HG03196 (cell line): ENCODE measurements around the gene DEAF1.
"Not testable (repeated sequence)": the region's sequence is repeated elsewhere in the genome, so short reads cannot be mapped to it uniquely, and the experiment has no call there.

ENCODE experiments used
- ATAC-seq: cut with Tn5 transposase; IDR thresholded peaks from one replicate; pipeline ENCODE4 v1.9.1; 2021; ENCODE audit not compliant: unreplicated experiment

Gene DEAF1

DNA sequence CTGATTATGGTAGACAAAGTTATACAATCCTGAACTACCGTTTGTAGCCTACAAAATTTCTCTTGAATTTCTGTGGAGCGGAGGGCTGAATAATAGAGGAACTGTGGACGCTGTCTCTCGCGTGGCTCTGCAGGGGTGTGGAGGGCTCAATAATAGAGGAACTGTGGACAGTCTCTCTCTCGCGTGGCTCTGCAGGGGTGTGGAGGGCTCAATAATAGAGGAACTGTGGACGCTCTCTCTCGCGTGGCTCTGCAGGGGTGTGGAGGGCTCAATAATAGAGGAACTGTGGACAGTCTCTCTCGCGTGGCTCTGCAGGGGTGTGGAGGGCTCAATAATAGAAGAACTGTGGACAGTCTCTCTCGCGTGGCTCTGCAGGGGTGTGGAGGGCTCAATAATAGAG lies 41.9 kb downstream of the DEAF1 start:
- not testable (repeated sequence) for ATAC-seq

DNA sequence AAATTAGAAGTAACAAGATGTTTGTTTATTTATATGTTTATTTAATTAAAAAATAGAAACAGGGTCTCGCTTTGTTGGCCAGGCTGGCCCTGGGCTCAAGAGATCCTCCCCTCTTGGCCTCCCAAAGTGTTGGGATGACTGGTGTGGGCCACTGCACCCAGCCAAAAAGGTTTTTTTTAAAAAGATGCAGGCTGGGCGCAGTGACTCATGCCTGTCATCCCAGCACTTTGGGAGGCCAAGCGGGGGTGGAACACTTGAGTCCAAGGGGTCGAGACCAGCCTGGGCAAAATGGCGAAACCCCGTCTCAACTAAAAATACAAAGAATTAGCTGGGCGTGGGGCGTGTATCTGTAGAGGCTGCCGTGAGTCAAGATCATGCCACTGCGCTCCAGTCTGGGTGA lies 44.5 kb downstream of the DEAF1 start:
- no peak for ATAC-seq

DNA sequence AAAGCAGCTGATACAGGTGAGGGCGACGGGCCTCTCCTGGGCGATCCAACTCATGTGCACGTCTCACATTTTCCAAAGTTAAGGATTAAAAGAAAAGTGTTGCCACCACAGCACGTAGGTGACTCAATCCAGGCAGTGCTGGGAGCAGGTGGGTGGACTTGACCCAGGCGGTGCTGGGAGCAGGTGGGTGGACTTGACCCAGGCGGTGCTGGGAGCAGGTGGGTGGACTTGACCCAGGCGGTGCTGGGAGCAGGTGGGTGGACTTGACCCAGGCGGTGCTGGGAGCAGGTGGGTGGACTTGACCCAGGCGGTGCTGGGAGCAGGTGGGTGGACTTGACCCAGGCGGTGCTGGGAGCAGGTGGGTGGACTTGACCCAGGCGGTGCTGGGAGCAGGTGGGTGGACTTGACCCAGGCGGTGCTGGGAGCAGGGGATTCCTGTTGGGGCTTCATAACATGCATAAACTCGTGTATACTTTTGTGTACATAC lies 47.3 kb downstream of the DEAF1 start:
- not testable (repeated sequence) for ATAC-seq

DNA sequence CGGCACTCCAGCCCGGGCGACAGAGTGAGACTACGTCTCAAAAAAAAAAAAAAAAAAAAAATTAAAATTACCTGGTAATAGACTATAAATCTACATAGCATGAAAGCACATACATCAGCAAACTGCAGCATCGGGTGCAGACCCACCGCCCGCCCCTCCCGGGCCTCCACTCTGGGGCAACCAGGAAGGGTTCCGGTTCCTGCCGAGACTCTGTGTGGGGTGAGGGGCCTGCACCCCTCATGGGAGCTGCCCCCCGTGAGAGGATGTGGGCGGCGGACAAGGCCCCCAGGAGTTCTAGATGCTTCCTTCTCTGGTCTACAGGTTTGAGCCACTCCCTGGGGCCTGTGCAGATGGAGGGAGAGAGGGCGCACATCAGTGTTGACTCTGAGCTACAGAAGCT lies 48.8 kb downstream of the DEAF1 start:
- no peak for ATAC-seq

- ATAC-seq: no peak
Measured at GRCh38 chr11:645536-645935, 49.5 kb downstream of the DEAF1 start.

- no peak for ATAC-seq
Measured at GRCh38 chr11:643849-644738, 50.9 kb downstream of the DEAF1 start.

DNA sequence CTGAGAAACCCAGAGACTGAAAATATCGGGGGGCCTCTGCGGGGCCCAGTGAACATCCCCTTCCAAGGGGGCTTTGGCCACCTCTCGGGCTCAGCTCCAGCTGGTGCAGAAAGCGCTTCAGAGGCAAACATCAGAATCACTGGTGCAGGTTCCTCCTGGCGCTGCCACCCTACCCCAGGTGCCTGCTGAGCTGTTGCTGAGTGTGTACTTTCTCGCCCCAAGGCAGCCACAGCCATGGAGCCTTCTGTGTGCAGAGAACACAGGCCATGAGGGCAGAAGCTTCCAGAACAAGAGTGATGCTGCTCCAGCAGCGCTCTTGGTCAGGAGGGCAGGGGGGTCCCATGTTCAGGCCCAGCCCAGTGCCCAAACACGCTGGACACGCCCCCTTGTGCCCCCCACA lies 51.7 kb downstream of the DEAF1 start:
- no peak for ATAC-seq

DNA sequence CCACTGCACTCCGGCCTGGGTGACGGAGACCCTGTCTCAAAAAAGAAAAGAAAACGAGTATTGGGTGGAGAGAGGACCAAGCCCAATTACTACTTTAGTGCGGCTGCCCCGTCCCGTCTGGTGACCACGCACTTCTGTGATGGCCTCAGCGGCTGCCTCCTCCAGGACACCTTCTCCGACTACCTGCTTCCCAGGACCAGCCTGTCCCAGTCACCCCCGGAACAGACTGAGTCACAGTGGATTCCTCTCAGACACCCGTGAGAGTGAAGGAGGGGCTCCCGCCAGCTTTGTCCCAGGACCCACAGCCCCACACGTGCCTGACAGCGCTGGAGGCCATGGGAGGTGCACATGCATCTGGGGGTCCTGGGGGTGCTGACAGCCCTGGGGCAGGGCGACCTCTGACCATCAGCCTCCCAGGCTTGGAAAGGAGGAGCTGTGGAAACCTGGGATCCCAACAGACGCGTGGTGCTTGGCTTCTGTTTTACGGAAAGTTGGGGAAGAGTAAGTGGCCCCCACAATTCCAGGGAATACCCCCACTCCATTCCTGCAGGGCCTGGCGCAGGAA lies 53.1 kb downstream of the DEAF1 start:
- no peak for ATAC-seq

GRCh38 chr11:640021-640706 lies 54.9 kb downstream of the DEAF1 start:
- ATAC-seq: no peak

- ATAC-seq: no peak
Measured at GRCh38 chr11:639332-639955, 55.6 kb downstream of the DEAF1 start.

DNA sequence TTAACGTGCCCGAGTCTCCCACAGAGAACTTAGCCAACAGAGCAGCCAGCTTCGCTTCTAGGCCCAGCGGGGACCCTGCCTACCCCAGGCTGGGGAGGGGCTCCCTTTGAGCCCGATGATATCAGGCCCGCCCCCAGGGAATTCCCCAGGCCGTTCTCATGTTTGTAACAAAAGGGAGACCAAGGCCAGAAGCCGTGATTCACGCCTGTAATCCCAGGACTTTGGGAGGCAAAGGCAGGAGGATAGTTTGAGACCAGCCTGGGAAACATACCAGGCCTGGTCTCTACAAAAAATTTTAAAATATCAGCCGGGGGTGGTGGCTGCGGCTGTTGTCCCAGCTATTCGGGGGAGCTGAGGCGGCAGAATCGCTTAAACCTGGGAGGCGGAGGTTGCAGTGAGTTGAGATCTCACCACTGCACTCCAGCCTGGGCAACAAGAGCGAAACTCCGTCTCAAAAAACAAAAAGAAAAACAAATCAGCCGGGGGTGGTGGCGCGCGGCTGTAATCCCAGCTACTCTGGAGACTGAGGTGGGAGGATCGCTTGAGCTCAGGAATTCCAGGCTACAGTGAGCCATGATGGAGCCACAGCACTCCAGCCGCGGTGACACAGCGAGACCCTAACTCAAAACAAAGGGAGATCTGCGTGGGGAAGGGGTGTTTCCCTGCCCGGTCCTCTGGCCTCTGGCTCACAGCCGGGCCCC lies 56.2 kb downstream of the DEAF1 start:
- no peak for ATAC-seq

DNA sequence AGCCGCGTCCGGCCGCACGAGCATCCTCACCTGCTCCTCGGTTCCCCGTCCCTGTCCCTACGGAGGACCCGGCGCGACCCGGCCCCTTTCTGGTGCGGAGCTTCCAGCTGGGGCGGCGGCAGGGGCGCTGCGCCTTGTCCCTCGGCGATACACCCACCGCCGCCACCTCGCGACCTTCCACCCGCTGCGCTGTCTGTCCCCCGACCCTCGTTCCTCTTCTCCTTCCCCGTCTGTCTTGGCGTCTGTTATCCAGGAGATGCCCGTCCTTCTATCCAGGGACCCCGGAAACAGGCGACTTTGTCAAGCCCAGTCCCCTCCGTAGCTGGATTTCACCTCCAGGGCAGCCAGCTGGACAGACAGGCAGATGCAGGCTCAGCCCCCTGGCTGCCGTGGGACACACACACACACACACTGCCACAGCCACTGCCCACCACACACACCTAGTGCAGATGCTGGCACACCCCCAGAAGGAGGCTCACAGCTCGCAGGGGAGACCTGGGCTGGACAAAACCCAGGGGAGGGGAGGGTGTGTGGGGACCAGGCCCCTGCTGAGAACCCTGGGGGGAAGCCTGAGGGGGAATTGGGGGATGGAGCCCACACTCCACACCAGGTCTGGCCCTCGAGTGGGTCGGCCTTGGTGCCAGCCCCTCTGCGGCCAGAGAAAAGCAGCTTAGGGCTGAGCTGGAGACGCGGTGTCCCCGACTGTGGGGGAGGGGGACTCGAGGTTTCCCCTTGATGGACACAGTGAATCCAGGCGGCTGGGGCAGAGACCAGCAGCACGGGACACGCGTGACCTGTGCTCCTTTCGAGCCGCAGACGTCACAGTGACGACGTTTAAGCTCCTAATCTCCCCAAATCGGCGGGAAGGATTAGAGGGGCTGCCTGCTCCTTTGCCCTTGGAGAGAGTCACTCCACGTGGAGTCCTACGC lies 57.2 kb downstream of the DEAF1 start:
- ATAC-seq: no peak

- no peak for ATAC-seq
Measured at GRCh38 chr11:637333-637592, 57.8 kb downstream of the DEAF1 start.

DNA sequence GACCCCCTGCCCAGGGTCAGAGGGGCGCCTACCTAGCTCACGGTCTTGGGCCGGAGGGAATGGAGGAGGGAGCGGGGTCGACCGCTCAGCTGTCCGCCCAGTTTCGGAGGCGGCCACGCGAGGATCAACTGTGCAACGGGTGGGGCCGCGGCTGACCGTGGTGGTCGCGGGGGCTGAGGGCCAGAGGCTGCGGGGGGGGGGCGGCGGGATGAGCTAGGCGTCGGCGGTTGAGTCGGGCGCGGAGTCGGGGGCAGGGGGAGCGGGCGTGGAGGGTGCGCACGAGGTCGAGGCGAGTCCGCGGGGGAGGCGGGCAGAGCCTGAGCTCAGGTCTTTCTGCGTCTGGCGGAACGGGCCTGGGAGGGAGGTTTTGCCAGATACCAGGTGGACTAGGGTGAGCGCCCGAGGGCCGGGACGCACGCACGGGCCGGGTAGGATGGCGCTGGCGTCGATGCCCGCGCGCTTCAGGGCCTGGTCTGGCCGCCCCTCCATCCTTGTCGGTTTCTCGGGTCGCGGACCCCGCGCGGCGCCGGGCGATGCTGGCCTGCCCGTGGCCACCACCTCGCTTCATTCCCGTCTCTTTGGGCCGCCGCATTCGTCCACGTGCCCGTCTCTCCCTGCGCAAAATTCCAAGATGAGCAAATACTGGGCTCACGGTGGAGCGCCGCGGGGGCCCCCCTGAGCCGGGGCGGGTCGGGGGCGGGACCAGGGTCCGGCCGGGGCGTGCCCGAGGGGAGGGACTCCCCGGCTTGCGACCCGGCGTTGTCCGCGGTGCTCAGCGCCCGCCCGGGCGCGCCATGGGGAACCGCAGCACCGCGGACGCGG lies 58.3 kb downstream of the DEAF1 start, which contains the start of gene DRD4:
DRD4 (plus strand) TSS at position 759 of the 822 bp plus-strand sequence; CDS start at position 795, 36 bp downstream.
- no peak for ATAC-seq

DNA sequence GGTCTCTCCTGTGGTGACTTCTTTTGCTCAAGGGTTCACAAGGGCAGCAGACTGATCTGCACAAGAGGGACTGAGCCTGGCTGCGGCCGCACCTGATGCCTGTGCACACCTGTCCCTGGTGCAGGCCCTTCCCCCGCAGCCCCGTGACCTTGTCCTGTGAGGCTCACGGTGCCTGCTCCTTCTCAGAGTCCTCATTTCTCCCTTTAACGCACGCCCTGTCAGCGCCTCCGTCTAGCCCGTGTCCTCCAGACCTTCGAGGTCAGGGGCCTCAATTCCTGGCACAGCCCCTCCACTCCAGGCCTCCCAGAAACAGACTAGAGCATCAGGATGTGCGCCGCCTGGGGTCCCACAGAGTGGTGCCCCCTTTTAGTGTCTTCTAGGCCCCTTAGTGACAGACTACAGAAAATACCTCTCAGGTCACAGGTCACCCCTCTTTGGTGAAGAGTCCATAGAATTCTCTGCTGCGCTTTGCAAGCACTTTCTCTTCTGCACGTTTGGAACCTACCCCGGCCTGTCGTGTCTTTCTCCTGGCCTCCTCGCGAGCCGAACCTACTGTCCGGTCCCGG lies 59.0 kb downstream of the DEAF1 start:
- no peak for ATAC-seq

DNA sequence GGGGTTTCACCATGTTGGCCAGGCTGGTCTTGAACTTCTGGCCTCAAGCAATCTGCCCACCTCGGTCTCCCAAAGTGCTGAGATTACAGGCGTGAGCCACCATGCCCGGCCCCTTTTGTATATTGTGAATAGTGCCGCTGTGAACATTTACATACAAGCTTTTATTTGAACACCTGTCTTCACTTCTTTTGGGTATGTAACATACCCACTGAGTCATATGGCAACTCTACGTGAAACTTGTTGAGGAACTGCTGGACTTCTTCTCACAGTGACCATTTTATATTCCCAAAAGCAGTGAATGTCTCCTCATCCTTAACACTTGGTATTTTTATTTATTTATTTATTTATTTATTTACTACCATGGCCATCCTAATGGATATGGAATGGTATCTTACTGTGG lies 64.2 kb downstream of the DEAF1 start:
- no peak for ATAC-seq

DNA sequence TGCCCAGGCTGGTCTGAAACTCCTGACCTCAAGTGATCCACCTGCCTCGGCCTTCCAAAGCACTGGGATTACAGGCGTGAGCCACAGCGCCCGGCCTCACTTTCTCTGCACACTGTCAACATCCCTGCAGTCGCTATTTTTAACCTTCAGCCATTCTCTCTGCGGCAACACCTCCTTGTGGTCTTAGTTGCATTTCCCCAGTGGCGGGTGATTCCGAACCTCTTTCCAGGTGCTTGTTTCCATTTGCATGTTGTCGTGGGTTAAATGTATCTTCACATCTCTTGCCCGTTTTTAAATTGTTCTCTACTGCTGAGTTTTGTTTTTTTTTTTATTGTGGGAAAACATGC lies 65.8 kb downstream of the DEAF1 start:
- ATAC-seq: no peak

- ATAC-seq: no peak
Measured at GRCh38 chr11:628056-628455, 67.0 kb downstream of the DEAF1 start.

- no peak for ATAC-seq
Measured at GRCh38 chr11:627308-627576, 67.8 kb downstream of the DEAF1 start.
